ENCODE results near the gene PCNX2. TPM values are rescaled to one million over a fixed set of nuclear protein-coding genes. Genes with fewer than 3 reads are reported as not detected.

PCNX2 gene
- total and polyA plus RNA-seq, 2 of the 8 experiments (the other 6 are each of a cell fraction or from before 2014, with no cell fraction given), result 46.1 to 57.6 TPM

DNA sequence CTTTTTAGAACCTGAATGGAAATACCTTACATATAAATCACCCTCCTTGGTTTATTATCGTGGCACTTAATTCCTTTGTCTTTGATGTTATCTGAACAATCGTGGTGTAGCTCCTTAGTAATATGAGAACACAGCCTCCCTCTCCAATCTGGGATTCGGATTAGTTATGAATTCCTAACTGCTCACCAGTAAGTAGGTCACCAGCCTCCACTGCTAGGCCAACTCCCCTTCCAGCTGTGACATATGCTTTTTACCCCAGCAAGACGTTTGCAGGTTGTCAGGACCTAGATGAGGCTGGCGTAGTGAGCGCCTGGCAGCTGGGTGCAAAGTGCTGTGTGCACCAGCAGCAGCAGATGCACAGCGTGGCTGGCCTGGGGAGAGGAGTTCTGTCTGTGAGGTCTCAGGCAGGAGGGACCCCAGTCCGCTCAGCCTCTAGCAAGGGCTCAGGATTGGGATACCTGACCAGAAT, 306.9 kb downstream of the PCNX2 start (continued):
- TF ChIP-seq MAFK (IDR thresholded peaks at IDR 0.05; ENCODE audit: low read depth, low read length) (no peak), SIN3A (conservative IDR thresholded peaks at IDR 0.05 in 1 of 2, IDR thresholded peaks at IDR 0.05 in 1 of 2; ENCODE audit: low read depth in 1 of 2, low read length in 2 of 2) (no peak), POLR2A (IDR thresholded peaks at IDR 0.05; ENCODE audit: control extremely low read depth in 1 of 2, low read depth in 2 of 2, low read length in 2 of 2) (no peak), POLR2AphosphoS5 (IDR thresholded peaks at IDR 0.05; ENCODE audit: low read depth, low read length) (no peak), CBX5 (IDR thresholded peaks at IDR 0.05; ENCODE audit: low read depth, low read length) (no peak), ZNF274 (IDR thresholded peaks at IDR 0.05; ENCODE audit: borderline replicate concordance, extremely low read depth, low read length) (no peak)
- TF ChIP-seq, protein P1, sequence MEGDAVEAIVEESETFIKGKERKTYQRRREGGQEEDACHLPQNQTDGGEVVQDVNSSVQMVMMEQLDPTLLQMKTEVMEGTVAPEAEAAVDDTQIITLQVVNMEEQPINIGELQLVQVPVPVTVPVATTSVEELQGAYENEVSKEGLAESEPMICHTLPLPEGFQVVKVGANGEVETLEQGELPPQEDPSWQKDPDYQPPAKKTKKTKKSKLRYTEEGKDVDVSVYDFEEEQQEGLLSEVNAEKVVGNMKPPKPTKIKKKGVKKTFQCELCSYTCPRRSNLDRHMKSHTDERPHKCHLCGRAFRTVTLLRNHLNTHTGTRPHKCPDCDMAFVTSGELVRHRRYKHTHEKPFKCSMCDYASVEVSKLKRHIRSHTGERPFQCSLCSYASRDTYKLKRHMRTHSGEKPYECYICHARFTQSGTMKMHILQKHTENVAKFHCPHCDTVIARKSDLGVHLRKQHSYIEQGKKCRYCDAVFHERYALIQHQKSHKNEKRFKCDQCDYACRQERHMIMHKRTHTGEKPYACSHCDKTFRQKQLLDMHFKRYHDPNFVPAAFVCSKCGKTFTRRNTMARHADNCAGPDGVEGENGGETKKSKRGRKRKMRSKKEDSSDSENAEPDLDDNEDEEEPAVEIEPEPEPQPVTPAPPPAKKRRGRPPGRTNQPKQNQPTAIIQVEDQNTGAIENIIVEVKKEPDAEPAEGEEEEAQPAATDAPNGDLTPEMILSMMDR (IDR thresholded peaks at IDR 0.05; ENCODE audit: control extremely low read depth in 1 of 3, insufficient read depth in 1 of 3, low read depth in 1 of 3, low read length in 3 of 3), result no peak
